GM23338 (cell line): ENCODE measurements around the gene TIMM17A. TPM values are rescaled to one million over a fixed set of nuclear protein-coding genes. Genes with fewer than 3 reads are reported as not detected.

Experiments
- ATAC-seq: fragments of 200-7000 bp; cut with Tn5 transposase; 3 replicates; pipeline ENCODE4 v1.9.1; 2020
- DNase-seq: peaks from one replicate; pipeline ENCODE4 v3.0.0-alpha.2; 2015; ENCODE audit warnings: low spot score
- H2AFZ ChIP-seq: fragments of 200-600 bp; sonication (generic); 2 replicates; pipeline ENCODE4 v1.8.0; 2016; ENCODE audit warnings: antibody characterized with exemption, mild to moderate bottlenecking, moderate library complexity
- H3F3A ChIP-seq: fragments of 200-600 bp; sonication (generic); replicated peaks from 2 replicates; pipeline ENCODE4 v1.8.0; 2017; ENCODE audit warnings: antibody characterized with exemption, mixed run types, low read depth
- H3K27ac ChIP-seq: fragments of 200-600 bp; sonication (generic); 2 replicates; pipeline ENCODE4 v1.6.1; 2016; ENCODE audit warnings: low read depth
- H3K27me3 ChIP-seq: fragments of 200-600 bp; sonication (generic); 2 replicates; pipeline ENCODE4 v1.8.0; 2016; ENCODE audit warnings: mild to moderate bottlenecking, mixed run types, moderate library complexity; ENCODE audit not compliant: insufficient read depth
- H3K36me3 ChIP-seq: fragments of 200-600 bp; sonication (generic); 2 replicates; pipeline ENCODE4 v1.8.0; 2016; ENCODE audit warnings: mild to moderate bottlenecking; ENCODE audit not compliant: insufficient read depth
- H3K4me1 ChIP-seq: fragments of 200-600 bp; sonication (generic); 2 replicates; pipeline ENCODE4 v1.8.0; 2016; ENCODE audit warnings: mild to moderate bottlenecking, moderate library complexity; ENCODE audit not compliant: insufficient read depth
- H3K4me2 ChIP-seq: fragments of 200-600 bp; sonication (generic); 2 replicates; pipeline ENCODE4 v1.7.1; 2017; ENCODE audit warnings: mixed run types
- H3K4me3 ChIP-seq: fragments of 200-600 bp; sonication (generic); 2 replicates; pipeline ENCODE4 v1.6.1; 2016; ENCODE audit warnings: mixed run types
- H3K79me2 ChIP-seq: fragments of 200-600 bp; sonication (generic); replicated peaks from 2 replicates; pipeline ENCODE4 v1.8.0; 2017; ENCODE audit warnings: mild to moderate bottlenecking; ENCODE audit not compliant: insufficient read depth
- H3K9me2 ChIP-seq: fragments of 200-600 bp; sonication (generic); 2 replicates; pipeline ENCODE4 v1.8.0; 2017; ENCODE audit not compliant: insufficient read depth
- H4K20me1 ChIP-seq: fragments of 200-600 bp; sonication (generic); replicated peaks from 2 replicates; pipeline ENCODE4 v1.8.0; 2017; ENCODE audit warnings: mild to moderate bottlenecking; ENCODE audit not compliant: insufficient read depth
- H3K27ac Mint-ChIP-seq: 2 replicates; pipeline ENCODE4 v1.8.0; 2020; ENCODE audit warnings: inconsistent platforms, mild to moderate bottlenecking, moderate library complexity, mixed read lengths
- H3K27me3 Mint-ChIP-seq: 3 replicates; pipeline ENCODE4 v1.8.0; 2022; ENCODE audit warnings: low read depth, mild to moderate bottlenecking, moderate library complexity, mixed read lengths, inconsistent platforms; ENCODE audit not compliant: insufficient read depth, poor library complexity
- H3K36me3 Mint-ChIP-seq: 3 replicates; pipeline ENCODE4 v1.8.0; 2021; ENCODE audit warnings: low read depth, mild to moderate bottlenecking, inconsistent platforms, moderate library complexity, mixed read lengths
- H3K4me1 Mint-ChIP-seq: 3 replicates; pipeline ENCODE4 v1.8.0; 2020; ENCODE audit warnings: mild to moderate bottlenecking, inconsistent platforms, mixed read lengths
- H3K4me3 Mint-ChIP-seq: 3 replicates; pipeline ENCODE4 v1.8.0; 2021; ENCODE audit warnings: moderate library complexity, mild to moderate bottlenecking, inconsistent platforms, mixed read lengths
- H3K9me3 Mint-ChIP-seq: 3 replicates; pipeline ENCODE4 v1.8.0; 2020; ENCODE audit warnings: moderate library complexity, mild to moderate bottlenecking, inconsistent platforms, mixed read lengths
- CTCF ChIP-seq, 2 experiments: fragments of 200-600 bp in 1 of 2; sonication (generic) in 1 of 2; conservative IDR thresholded peaks; 2 replicates each; pipeline versions ENCODE4 v1.5.1 to v1.6.1; 2016 to 2017; ENCODE audit warnings: antibody characterized with exemption in 2 of 2, low read depth in 2 of 2, mild to moderate bottlenecking in 2 of 2, moderate library complexity in 1 of 2
- EZH2 ChIP-seq: fragments of 200-600 bp; sonication (generic); IDR thresholded peaks from one replicate; pipeline ENCODE4 v1.8.0; 2017; ENCODE audit warnings: antibody characterized with exemption, mild to moderate bottlenecking, low read depth; ENCODE audit not compliant: unreplicated experiment
- JUNB ChIP-seq: IDR thresholded peaks from one replicate; pipeline ENCODE4 v1.6.1; 2016; ENCODE audit warnings: antibody characterized with exemption; ENCODE audit not compliant: unreplicated experiment
- POLR2AphosphoS5 ChIP-seq: IDR thresholded peaks from 2 replicates; pipeline ENCODE4 v1.6.1; 2016; ENCODE audit warnings: antibody characterized with exemption, low read depth
- STAT1 ChIP-seq: IDR thresholded peaks from one replicate; pipeline ENCODE4 v1.6.1; 2016; ENCODE audit warnings: antibody characterized with exemption; ENCODE audit not compliant: unreplicated experiment
- ZNF114 ChIP-seq: fragments of 250-450 bp; sonication (Bioruptor Pico); IDR thresholded peaks from 2 replicates; pipeline ENCODE4 v1.5.0; 2020; ENCODE audit warnings: mild to moderate bottlenecking, moderate library complexity
- ZNF331 ChIP-seq: fragments of 250-450 bp; sonication (Bioruptor Pico); IDR thresholded peaks from 2 replicates; pipeline ENCODE4 v1.5.0; 2020; ENCODE audit warnings: low read depth, mild to moderate bottlenecking, moderate library complexity
- polyA plus RNA-seq: library from polyadenylated mRNA; unstranded; fragments of >200 nt; fragmentation: Nextera tagmentation; extraction: Ambion mirVana; gene quantifications from 2 replicates; pipeline ENCODE4 v1.2.1, GENCODE V29; 2016
- total RNA-seq: library from RNA; depleted of rRNA; stranded (reverse); fragments of >200 nt; shearing (Covaris generic); gene quantifications from 2 replicates; pipeline ENCODE4 v1.2.3, GENCODE V29; 2014
- TF ChIP-seq, protein P1 (sequence below): fragments of 250-450 bp; sonication (Bioruptor Pico); IDR thresholded peaks from 2 replicates; pipeline ENCODE4 v1.5.0; 2020; ENCODE audit warnings: mild to moderate bottlenecking, moderate library complexity
- TF ChIP-seq, protein P2 (sequence below): IDR thresholded peaks from one replicate; pipeline ENCODE4 v1.6.1; 2018; ENCODE audit warnings: antibody characterized with exemption; ENCODE audit not compliant: unreplicated experiment

TIMM17A gene
- total and polyA plus RNA-seq, 2 experiments from 2014 or later = 38.5 to 60.0 TPM

DNA sequence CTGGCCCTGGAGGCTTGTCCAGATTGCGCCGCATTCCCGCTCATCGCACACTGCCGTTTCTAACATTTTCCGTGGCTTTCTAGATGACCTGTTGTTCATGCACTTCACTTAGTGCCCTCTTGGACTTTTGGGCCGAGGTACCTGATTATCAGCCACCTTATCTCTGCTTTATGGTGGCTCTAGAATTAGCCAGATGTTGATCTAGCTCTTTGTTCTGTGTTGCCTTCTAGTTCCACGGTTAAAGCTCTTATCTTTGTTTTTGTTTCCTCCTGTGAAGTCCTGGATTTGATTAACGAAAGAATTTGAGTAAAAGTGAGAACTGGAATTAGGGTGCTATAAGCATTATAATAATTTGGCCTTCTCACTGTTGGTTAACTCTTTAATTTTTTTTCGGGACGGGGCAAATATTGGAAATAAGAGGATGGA is 28.1 kb downstream of the TIMM17A start (continued):
- TF ChIP-seq, protein P1, sequence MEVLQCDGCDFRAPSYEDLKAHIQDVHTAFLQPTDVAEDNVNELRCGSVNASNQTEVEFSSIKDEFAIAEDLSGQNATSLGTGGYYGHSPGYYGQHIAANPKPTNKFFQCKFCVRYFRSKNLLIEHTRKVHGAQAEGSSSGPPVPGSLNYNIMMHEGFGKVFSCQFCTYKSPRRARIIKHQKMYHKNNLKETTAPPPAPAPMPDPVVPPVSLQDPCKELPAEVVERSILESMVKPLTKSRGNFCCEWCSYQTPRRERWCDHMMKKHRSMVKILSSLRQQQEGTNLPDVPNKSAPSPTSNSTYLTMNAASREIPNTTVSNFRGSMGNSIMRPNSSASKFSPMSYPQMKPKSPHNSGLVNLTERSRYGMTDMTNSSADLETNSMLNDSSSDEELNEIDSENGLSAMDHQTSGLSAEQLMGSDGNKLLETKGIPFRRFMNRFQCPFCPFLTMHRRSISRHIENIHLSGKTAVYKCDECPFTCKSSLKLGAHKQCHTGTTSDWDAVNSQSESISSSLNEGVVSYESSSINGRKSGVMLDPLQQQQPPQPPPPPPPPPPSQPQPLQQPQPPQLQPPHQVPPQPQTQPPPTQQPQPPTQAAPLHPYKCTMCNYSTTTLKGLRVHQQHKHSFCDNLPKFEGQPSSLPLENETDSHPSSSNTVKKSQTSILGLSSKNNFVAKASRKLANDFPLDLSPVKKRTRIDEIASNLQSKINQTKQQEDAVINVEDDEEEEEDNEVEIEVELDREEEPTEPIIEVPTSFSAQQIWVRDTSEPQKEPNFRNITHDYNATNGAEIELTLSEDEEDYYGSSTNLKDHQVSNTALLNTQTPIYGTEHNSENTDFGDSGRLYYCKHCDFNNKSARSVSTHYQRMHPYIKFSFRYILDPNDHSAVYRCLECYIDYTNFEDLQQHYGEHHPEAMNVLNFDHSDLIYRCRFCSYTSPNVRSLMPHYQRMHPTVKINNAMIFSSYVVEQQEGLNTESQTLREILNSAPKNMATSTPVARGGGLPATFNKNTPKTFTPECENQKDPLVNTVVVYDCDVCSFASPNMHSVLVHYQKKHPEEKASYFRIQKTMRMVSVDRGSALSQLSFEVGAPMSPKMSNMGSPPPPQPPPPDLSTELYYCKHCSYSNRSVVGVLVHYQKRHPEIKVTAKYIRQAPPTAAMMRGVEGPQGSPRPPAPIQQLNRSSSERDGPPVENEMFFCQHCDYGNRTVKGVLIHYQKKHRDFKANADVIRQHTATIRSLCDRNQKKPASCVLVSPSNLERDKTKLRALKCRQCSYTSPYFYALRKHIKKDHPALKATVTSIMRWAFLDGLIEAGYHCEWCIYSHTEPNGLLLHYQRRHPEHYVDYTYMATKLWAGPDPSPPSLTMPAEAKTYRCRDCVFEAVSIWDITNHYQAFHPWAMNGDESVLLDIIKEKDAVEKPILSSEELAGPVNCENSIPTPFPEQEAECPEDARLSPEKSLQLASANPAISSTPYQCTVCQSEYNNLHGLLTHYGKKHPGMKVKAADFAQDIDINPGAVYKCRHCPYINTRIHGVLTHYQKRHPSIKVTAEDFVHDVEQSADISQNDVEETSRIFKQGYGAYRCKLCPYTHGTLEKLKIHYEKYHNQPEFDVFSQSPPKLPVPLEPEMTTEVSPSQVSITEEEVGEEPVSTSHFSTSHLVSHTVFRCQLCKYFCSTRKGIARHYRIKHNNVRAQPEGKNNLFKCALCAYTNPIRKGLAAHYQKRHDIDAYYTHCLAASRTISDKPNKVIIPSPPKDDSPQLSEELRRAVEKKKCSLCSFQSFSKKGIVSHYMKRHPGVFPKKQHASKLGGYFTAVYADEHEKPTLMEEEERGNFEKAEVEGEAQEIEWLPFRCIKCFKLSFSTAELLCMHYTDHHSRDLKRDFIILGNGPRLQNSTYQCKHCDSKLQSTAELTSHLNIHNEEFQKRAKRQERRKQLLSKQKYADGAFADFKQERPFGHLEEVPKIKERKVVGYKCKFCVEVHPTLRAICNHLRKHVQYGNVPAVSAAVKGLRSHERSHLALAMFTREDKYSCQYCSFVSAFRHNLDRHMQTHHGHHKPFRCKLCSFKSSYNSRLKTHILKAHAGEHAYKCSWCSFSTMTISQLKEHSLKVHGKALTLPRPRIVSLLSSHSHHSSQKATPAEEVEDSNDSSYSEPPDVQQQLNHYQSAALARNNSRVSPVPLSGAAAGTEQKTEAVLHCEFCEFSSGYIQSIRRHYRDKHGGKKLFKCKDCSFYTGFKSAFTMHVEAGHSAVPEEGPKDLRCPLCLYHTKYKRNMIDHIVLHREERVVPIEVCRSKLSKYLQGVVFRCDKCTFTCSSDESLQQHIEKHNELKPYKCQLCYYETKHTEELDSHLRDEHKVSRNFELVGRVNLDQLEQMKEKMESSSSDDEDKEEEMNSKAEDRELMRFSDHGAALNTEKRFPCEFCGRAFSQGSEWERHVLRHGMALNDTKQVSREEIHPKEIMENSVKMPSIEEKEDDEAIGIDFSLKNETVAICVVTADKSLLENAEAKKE (CRISPR knock-in tag) = no peak
- TF ChIP-seq ZNF114 (CRISPR knock-in tag) (no peak), EZH2 (no peak)

DNA sequence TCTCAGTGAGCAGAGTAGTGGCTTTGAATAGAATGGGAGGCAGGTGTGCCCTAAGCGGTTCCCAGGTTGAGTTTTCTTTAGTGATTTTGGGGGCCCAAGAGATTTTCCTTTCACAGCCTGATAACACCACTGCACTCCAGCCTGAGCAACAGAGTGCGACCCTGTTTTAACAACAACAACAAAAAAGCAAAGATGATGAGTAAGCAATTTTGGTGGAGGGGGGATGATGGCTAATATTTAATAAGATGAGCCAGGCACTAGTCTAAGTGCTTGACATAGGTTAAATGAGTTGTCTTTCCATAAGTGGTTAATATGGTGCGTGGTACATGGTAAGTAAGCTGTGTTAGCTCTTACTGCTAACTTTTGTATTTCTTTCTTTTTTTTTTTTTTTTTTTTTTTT is 29.1 kb downstream of the TIMM17A start:
- Mint-ChIP-seq H3K27me3 (peaks cover 6% of the 10 kb centered on the region), H3K36me3 (peaks cover 13% of the 10 kb centered on the region), H3K4me1 (peaks cover 16% of the 10 kb centered on the region; the same call in 2 of the 3 replicates), H3K27ac (peak overlapping the region; percentile 8; the same call in 1 of the 2 replicates), H3K4me3 (peak overlapping the region; percentile 91), H3K9me3 (no peaks in the 10 kb centered on the region)
- H3K36me3 ChIP-seq = peaks cover 8% of the 10 kb centered on the region; the same call in 1 of the 2 replicates
- H3K4me2 ChIP-seq = peak overlapping the region; percentile 87
- no peaks in the 10 kb centered on the region for H3F3A ChIP-seq
- peaks cover 45% of the 10 kb centered on the region for H3K79me2 ChIP-seq
- peaks cover 6% of the 10 kb centered on the region for H3K4me1 ChIP-seq
- no peaks in the 10 kb centered on the region for H3K9me2 ChIP-seq
- ATAC-seq (no peak), DNase-seq (no peak)
- H4K20me1 ChIP-seq = peaks cover 10% of the 10 kb centered on the region; the same call in 1 of the 2 replicates
- H3K27ac ChIP-seq = no peak overlapping the region
- H2AFZ ChIP-seq = no peak overlapping the region
- 0 out of 2 replicates have a peak, but pooled peaks cover 10% of the 10 kb centered on the region for H3K27me3 ChIP-seq
- H3K4me3 ChIP-seq = peak overlapping the region; percentile 70; the same call in 1 of the 2 replicates
- no peak for TF ChIP-seq EZH2
- TF ChIP-seq, protein P2, sequence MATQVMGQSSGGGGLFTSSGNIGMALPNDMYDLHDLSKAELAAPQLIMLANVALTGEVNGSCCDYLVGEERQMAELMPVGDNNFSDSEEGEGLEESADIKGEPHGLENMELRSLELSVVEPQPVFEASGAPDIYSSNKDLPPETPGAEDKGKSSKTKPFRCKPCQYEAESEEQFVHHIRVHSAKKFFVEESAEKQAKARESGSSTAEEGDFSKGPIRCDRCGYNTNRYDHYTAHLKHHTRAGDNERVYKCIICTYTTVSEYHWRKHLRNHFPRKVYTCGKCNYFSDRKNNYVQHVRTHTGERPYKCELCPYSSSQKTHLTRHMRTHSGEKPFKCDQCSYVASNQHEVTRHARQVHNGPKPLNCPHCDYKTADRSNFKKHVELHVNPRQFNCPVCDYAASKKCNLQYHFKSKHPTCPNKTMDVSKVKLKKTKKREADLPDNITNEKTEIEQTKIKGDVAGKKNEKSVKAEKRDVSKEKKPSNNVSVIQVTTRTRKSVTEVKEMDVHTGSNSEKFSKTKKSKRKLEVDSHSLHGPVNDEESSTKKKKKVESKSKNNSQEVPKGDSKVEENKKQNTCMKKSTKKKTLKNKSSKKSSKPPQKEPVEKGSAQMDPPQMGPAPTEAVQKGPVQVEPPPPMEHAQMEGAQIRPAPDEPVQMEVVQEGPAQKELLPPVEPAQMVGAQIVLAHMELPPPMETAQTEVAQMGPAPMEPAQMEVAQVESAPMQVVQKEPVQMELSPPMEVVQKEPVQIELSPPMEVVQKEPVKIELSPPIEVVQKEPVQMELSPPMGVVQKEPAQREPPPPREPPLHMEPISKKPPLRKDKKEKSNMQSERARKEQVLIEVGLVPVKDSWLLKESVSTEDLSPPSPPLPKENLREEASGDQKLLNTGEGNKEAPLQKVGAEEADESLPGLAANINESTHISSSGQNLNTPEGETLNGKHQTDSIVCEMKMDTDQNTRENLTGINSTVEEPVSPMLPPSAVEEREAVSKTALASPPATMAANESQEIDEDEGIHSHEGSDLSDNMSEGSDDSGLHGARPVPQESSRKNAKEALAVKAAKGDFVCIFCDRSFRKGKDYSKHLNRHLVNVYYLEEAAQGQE = no peak
- no peak for TF ChIP-seq CTCF (conservative IDR thresholded peaks at IDR 0.05; ENCODE audit: low read depth in 2 of 2)
- TF ChIP-seq ZNF331 (CRISPR knock-in tag) = no peak
- no peak for TF ChIP-seq STAT1
- TF ChIP-seq JUNB = no peak
- no peak for TF ChIP-seq POLR2AphosphoS5
